Astrocyte of the cerebellum (primary cell): ENCODE data around the gene GALR2.

Experiments
- DNase-seq: peaks from one replicate; pipeline ENCODE4 v3.0.0-alpha.2; 2011; ENCODE audit warnings: low read depth
- H3K4me3 ChIP-seq: 2 replicates; pipeline ENCODE4 v1.5.1; 2011; ENCODE audit warnings: mild to moderate bottlenecking, low read depth, low read length, moderate library complexity
- CTCF ChIP-seq: IDR thresholded peaks from 2 replicates; pipeline ENCODE4 v1.5.1; 2012; ENCODE audit warnings: low read length, low read depth, moderate library complexity, mild to moderate bottlenecking; ENCODE audit errors: missing control alignments
- in situ Hi-C: cut with HindIII; loops from 2 replicates; pipeline ENCODE4 v1.10.0; 2017; ENCODE audit warnings: low sequenced_read_pairs

The GALR2 gene

GRCh38 chr17:76046064-76046463, 28.5 kb upstream of the GALR2 start:
- no peak for TF ChIP-seq CTCF

GRCh38 chr17:76048025-76048605, 26.5 kb upstream of the GALR2 start:
- H3K4me3 ChIP-seq, result no peak overlapping the region
- TF ChIP-seq CTCF, result no peak
- DNase-seq, result no peak
- in situ Hi-C loops, result no loop called here

More at GRCh38 chr17:76046064-76046463, 28.5 kb upstream of the GALR2 start:
- DNase-seq, result no peak
- no peak overlapping the region for H3K4me3 ChIP-seq
- in situ Hi-C loops, result no loop called here

GRCh38 chr17:76048711-76049110, 25.9 kb upstream of the GALR2 start:
- in situ Hi-C loops, result no loop called here
- TF ChIP-seq CTCF, result no peak
- no peak overlapping the region for H3K4me3 ChIP-seq
- DNase-seq, result peak; percentile 26

- in situ Hi-C loops, result no loop called here
Measured at GRCh38 chr17:76049239-76049638, 25.3 kb upstream of the GALR2 start.

GRCh38 chr17:76049836-76050537, 24.6 kb upstream of the GALR2 start:
- no peak for DNase-seq
- in situ Hi-C loops, result no loop called here
- TF ChIP-seq CTCF, result no peak
- no peak overlapping the region for H3K4me3 ChIP-seq

More at GRCh38 chr17:76049239-76049638, 25.3 kb upstream of the GALR2 start:
- H3K4me3 ChIP-seq, result no peak overlapping the region
- no peak for DNase-seq
- TF ChIP-seq CTCF, result no peak

GRCh38 chr17:76050538-76051467, 23.8 kb upstream of the GALR2 start:
- no peak for TF ChIP-seq CTCF
- no peak overlapping the region for H3K4me3 ChIP-seq
- DNase-seq, result peak; percentile 34
- in situ Hi-C loops, result no loop called here
